ENCODE results near the gene EEF1A1. TPM values are rescaled to one million over a fixed set of nuclear protein-coding genes. Genes with fewer than 3 reads are reported as not detected.
"Not testable (repeated sequence)": the region's sequence is repeated elsewhere in the genome, so short reads cannot be mapped to it uniquely, and the experiment has no call there.

EEF1A1 gene
- total RNA-seq, 2 experiments from 2014 or later = 9,928 to 10,412 TPM

DNA sequence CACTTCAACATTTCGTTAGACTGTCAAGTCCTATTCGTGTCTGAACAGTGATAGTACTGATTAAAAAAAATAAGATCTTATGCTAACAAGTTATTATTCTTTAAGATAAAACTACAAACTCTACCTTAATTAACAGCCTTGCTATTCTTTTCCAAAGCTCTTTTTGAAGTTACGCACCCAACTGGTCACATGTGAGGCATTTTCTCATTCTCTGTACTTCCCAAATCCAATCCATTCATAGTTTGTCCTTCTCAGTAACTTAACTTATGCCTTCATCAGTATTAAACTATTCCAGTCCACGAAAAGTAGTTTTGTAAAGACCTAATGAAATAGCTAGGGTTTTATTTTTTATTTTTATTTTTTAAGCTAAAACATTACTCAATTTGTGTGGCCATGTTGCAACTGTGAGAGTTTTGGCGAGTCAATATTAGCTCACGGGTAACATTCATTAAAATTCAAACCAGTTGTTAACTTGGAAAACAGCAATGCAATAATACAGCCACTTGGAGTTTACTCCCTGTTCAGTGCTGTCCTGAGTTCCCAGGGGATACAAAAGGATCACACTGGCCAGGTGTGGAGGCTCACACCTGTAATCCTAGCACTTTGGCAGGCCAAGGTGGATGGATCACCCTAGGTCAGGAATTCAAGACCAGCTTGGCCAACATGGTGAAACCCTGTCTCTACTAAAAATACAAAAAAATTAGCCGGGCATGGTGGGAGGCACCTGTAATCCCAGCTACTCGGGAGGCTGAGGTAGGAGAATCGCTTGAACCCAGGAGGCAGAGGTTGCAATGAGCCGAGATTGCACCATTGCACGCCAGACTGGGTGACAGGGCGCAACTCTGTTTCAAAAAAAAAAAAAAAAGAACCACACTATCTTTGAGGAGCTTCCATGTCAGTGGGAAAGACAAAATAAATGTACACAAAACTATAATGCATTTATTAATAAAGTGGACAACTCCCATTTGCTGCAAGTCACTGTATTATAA is 27.9 kb upstream of the EEF1A1 start:
- no peaks in the 10 kb centered on the region for H3K9me3 Mint-ChIP-seq
- no peaks in the 10 kb centered on the region for H3K36me3 Mint-ChIP-seq
- no peak for DNase-seq
- no peak overlapping the region for H3K4me3 Mint-ChIP-seq
- no peak overlapping the region for H3K27ac Mint-ChIP-seq
- peaks cover 3% of the 10 kb centered on the region for H3K27me3 Mint-ChIP-seq
- no peaks in the 10 kb centered on the region for H3K4me1 Mint-ChIP-seq

DNA sequence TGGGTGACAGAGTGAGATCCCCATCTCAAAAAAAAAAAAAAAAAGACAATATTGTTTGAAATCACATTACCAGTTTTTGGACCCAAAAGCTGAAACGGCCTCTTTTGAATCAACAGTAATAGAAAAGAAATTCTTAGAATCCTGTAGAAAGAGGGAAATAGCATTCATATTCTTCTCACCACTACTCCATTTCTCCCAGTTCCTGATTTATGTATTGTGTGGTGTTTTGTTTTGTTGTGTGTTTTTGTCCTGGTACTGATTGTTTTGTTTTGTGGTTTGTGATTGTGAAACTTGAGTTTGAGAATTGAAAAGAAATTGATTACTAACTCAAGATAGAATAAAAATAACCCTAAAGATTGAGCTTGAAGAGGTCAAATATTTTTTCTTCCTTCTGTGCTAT is 26.2 kb upstream of the EEF1A1 start:
- no peaks in the 10 kb centered on the region for H3K4me1 Mint-ChIP-seq
- peaks cover 3% of the 10 kb centered on the region for H3K27me3 Mint-ChIP-seq
- H3K4me3 Mint-ChIP-seq = no peak overlapping the region
- DNase-seq = no peak
- no peaks in the 10 kb centered on the region for H3K9me3 Mint-ChIP-seq
- no peak overlapping the region for H3K27ac Mint-ChIP-seq
- no peaks in the 10 kb centered on the region for H3K36me3 Mint-ChIP-seq

DNA sequence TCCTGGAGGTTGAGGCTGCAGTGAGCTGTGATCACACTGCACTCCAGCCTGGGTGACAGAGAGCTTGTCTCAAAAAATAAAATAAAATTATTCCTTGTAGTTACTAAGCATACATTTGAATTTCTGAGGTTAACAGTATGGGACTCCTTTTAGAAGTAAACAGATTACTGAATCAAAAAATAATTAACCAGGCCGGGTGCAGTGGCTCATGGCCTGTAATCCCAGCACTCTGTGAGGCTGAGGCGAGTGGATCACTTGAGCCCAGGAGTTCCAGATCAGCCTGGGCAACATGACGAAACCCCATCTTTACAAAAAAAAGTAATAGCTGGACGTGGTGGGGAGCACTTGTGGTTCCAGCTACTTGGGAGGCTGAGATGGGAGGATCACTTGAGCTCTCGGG is 22.1 kb upstream of the EEF1A1 start:
- no peaks in the 10 kb centered on the region for H3K4me1 Mint-ChIP-seq
- no peak overlapping the region for H3K4me3 Mint-ChIP-seq
- peaks cover 3% of the 10 kb centered on the region for H3K27me3 Mint-ChIP-seq
- no peaks in the 10 kb centered on the region for H3K36me3 Mint-ChIP-seq
- DNase-seq = no peak
- H3K9me3 Mint-ChIP-seq = no peaks in the 10 kb centered on the region
- H3K27ac Mint-ChIP-seq = no peak overlapping the region

DNA sequence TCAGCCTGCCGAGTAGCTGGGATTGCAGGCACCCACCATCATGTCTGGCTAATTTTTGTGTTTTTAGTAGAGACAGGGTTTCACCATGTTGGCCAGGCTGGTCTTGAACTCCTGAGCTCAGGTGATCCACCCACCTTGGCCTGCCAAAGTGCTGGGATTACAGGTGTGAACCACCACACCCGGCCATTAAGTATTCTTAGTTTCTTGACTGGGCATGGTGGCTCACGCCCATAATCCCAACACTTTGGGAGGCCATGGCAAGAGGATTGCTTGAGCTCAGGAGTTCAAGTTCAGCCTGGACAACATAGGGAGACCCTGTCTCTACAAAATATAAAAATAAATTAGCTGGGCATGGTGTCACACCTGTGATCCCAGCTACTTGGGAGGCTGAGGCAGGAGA is 21.6 kb upstream of the EEF1A1 start:
- not testable (repeated sequence) for H3K27me3 Mint-ChIP-seq, H3K4me1 Mint-ChIP-seq, DNase-seq, H3K27ac Mint-ChIP-seq, H3K36me3 Mint-ChIP-seq, H3K4me3 Mint-ChIP-seq, H3K9me3 Mint-ChIP-seq

DNA sequence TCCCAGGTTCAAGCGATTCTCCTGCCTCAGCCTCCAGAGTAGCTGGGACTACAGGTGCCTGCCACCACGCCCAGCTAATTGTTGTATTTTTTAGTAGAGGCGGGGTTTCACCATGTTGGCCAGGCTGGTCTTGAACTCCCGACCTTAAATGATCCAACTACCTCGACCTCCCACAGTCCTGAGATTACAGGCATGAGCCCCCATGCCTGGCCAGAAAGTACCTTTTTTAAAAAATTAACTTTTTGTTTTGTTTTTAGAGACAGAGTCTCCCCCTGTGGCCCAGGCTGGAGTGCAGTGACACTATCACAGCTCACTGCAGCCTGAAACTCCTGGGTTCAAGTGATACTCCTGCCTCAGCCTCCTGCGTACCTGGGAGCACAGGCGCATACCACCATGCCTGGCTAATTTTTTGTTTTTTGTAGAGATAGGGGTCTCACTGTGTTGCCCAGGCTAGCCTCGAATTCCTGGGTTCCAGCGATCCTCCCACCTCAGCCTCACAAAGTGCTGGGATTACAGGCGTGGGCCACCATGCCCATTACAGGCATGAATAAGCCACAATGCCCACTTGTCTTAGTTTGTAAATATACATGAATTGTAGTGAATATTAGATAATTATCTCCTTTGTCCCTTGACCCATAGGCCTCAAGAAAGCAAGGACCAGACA is 17.4 kb upstream of the EEF1A1 start:
- H3K27me3 Mint-ChIP-seq = no peaks in the 10 kb centered on the region
- no peaks in the 10 kb centered on the region for H3K9me3 Mint-ChIP-seq
- no peak overlapping the region for H3K27ac Mint-ChIP-seq
- H3K4me3 Mint-ChIP-seq = no peak overlapping the region
- H3K36me3 Mint-ChIP-seq = no peaks in the 10 kb centered on the region
- DNase-seq = no peak
- H3K4me1 Mint-ChIP-seq = no peaks in the 10 kb centered on the region

DNA sequence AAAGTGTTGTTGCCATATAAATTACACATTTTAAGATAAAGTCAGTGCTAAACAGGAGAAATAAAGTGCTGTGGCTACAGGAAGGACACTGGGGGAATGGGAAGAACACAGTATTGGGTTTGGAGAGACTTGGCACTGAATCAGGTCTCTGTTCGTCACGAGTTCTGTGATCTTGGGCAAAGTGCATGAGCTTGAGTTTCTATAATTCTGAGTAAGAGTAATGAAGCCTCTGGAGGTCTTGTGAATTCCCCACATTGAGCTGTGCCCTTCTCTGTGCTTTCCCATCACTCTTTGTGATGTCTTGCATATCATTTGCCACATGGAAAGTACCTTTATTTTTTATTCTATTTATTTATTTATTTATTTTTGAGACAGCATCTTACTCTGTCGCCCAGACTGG is 16.8 kb upstream of the EEF1A1 start:
- Mint-ChIP-seq H3K27me3 (no peaks in the 10 kb centered on the region), H3K27ac (no peak overlapping the region), H3K4me1 (no peaks in the 10 kb centered on the region), H3K36me3 (peaks cover 3% of the 10 kb centered on the region), H3K9me3 (no peaks in the 10 kb centered on the region), H3K4me3 (no peak overlapping the region)
- no peak for DNase-seq

DNA sequence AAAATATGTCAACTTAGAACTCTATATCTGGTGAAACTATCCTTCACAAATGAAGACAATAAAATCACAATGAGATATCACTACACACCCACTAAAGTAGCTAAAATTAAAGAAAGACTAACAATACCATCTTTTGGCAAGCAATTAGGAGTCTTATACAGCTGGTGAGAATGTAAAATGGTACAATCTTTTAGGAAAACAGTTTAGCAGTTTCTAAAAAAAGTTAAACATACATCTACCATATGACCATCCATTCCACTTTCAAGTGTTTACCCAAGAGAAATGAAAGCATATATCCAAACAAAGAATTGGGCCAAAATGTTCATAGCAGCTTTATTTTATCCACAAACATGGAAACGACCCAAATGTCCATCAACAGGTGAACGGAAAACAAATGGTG is 13.8 kb upstream of the EEF1A1 start:
- Mint-ChIP-seq H3K4me3 (no peak overlapping the region), H3K27ac (no peak overlapping the region), H3K4me1 (no peaks in the 10 kb centered on the region), H3K36me3 (peaks cover 3% of the 10 kb centered on the region), H3K27me3 (no peaks in the 10 kb centered on the region), H3K9me3 (no peaks in the 10 kb centered on the region)
- no peak for DNase-seq

DNA sequence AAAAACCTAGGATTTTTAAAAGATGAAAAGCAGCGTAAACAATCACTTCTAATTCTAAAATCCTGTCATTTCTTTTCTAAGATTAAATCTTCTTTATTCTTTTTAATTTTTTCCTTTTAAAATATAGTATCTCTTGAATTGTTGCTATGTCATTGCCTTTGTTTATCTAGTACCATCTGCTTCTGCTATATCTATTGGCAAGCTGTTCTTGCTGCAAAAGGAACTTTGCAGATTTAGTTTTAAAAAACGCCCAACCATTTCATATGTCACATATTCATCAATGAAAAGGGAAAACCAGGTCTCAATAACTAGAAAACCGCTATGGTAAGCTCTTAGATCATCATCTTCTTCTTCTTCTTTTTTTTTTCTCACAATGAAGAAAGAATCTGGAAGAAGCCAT is 11.5 kb upstream of the EEF1A1 start:
- DNase-seq = no peak
- Mint-ChIP-seq H3K27me3 (no peaks in the 10 kb centered on the region), H3K27ac (no peak overlapping the region), H3K36me3 (peaks cover 3% of the 10 kb centered on the region), H3K4me3 (no peak overlapping the region), H3K9me3 (no peaks in the 10 kb centered on the region), H3K4me1 (no peaks in the 10 kb centered on the region)

DNA sequence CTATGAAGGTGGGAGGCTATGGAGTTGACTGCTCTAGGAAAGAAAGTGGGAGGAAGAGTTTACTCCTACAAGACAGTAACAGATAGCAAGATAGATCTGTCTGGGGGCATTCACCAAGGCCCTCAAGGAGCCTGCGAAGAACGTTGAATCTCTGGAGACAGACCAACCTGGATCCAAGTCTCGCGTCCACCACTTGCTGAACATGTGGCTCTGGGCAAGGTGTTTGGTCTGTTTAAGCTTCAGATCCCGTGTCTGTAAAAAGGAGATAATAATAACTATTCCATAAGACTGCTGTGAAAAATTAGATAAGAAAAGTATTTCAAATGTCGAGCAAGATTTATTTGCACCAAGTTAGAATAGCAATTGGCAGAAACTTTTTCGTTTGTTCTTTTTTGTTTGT is 8.1 kb upstream of the EEF1A1 start:
- no peak overlapping the region for H3K4me3 Mint-ChIP-seq
- H3K36me3 Mint-ChIP-seq = peaks cover 3% of the 10 kb centered on the region
- peaks cover 4% of the 10 kb centered on the region for H3K4me1 Mint-ChIP-seq
- DNase-seq = no peak
- no peak overlapping the region for H3K27ac Mint-ChIP-seq
- H3K9me3 Mint-ChIP-seq = no peaks in the 10 kb centered on the region
- H3K27me3 Mint-ChIP-seq = no peaks in the 10 kb centered on the region

DNA sequence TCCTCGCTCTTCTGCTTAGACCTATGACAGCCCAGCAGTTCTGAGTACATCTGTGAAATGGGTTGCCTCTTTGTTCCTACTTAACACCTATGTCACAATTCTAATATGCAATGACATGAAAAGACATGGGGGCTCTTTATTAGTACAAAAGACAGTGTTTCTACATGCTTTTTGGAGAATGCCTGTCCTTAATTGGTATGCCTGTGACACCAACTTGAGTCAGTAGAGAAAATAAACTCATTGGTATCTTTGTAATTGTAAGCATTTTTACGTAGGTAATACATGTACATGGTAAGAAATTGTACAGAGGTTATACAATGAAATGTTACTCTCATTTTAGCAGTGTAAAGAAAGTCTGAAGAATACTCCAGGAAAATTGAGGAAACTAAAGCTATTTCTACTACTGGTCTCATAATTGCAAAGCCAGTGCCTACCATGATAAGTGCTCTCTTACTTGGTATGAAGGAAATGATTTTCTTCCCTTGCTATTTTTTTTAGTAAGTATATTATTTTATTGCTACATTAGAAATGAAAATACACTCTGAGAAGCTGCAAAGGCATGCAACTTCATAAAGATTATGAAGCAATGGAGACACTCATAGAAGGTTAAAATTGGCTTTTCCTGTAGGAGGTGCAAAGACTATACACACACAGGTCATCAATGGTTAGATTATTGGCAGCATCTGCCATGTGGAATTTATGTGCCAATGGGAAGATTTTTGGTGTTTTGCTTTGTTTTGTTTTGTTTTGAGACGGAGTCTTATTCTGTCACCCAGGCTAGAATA is 4.9 kb upstream of the EEF1A1 start:
- peaks cover 12% of the 10 kb centered on the region for H3K4me1 Mint-ChIP-seq
- H3K27ac Mint-ChIP-seq = no peak overlapping the region
- H3K27me3 Mint-ChIP-seq = peaks cover 4% of the 10 kb centered on the region
- no peak overlapping the region for H3K4me3 Mint-ChIP-seq
- DNase-seq = no peak
- no peaks in the 10 kb centered on the region for H3K9me3 Mint-ChIP-seq
- peaks cover 16% of the 10 kb centered on the region for H3K36me3 Mint-ChIP-seq

DNA sequence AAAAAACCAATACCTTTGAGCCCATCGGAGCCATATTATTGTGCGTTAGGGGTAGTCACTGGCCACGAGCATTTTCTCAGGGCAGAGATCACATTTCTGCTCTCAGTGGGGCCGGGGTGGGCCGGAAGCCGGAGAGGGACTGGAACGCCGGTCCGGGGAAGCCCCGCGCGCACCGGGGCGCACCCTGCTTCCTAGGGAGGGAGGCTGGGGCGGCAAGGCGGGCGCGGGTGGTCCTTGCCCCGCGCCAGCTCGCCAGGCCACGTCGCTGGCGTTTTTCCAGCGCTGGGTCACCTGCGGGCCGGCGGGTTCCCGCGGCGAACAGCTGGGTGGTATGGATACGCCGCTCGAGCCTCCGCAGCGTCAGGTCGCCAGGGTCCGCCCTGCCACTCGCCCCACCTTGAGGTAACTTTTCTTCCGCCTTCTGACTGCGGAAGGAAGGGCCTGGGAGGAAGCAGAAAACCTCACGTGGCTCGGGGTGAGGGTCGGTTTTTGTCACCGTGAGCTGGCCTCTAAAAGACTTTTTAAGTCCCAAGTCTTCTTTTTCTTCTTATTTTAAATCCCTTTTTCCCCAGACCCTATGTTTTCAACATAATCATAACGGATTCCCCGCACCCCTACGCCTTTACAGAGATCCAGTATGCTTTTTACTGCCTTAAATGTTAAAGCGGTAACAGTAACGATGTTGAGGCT is 2.7 kb upstream of the EEF1A1 start:
- H3K36me3 Mint-ChIP-seq = peaks cover 37% of the 10 kb centered on the region
- H3K9me3 Mint-ChIP-seq = peaks cover 9% of the 10 kb centered on the region
- H3K4me1 Mint-ChIP-seq = peaks cover 26% of the 10 kb centered on the region
- peak; percentile 84 for DNase-seq
- peak overlapping the region; percentile 98 for H3K4me3 Mint-ChIP-seq
- peaks cover 24% of the 10 kb centered on the region for H3K27me3 Mint-ChIP-seq
- peak overlapping the region; percentile 98 for H3K27ac Mint-ChIP-seq

DNA sequence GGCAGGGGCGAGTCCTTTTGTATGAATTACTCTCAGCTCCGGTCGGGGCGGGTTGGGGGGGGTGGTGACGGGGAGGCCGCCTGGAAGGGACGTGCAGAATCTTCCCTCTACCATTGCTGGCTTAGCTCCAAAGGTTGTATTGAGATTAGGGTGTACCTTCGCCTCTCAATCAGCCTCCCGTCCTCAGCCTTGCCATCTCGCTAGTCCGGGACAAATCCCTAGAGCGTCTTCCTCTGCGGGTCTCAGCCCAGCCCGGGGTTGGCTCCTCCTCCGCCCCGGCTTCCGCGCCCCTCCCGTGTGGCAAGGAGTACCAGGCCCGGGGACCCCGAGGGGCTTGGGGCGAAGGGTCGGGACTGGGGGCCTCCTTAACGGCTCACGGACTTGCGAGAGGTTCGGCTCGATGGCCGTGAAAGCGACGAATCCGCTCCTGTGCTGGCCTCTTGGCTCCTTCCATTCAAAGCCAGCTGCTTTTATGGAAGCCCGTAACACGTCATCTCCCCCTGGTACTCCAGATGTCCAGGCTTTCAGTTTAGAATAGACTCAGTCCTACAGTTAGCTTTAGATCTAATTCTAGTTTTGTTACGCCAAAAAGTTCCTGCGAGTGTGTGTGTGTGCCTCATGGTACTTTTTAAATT is 636 bp upstream of the EEF1A1 start:
- peaks cover 39% of the 10 kb centered on the region for H3K4me1 Mint-ChIP-seq
- DNase-seq = peak; percentile 78
- peaks cover 9% of the 10 kb centered on the region for H3K9me3 Mint-ChIP-seq
- peak overlapping the region; percentile 98 for H3K4me3 Mint-ChIP-seq
- peak overlapping the region; percentile 98 for H3K27ac Mint-ChIP-seq
- peaks cover 57% of the 10 kb centered on the region for H3K36me3 Mint-ChIP-seq
- peaks cover 38% of the 10 kb centered on the region for H3K27me3 Mint-ChIP-seq

DNA sequence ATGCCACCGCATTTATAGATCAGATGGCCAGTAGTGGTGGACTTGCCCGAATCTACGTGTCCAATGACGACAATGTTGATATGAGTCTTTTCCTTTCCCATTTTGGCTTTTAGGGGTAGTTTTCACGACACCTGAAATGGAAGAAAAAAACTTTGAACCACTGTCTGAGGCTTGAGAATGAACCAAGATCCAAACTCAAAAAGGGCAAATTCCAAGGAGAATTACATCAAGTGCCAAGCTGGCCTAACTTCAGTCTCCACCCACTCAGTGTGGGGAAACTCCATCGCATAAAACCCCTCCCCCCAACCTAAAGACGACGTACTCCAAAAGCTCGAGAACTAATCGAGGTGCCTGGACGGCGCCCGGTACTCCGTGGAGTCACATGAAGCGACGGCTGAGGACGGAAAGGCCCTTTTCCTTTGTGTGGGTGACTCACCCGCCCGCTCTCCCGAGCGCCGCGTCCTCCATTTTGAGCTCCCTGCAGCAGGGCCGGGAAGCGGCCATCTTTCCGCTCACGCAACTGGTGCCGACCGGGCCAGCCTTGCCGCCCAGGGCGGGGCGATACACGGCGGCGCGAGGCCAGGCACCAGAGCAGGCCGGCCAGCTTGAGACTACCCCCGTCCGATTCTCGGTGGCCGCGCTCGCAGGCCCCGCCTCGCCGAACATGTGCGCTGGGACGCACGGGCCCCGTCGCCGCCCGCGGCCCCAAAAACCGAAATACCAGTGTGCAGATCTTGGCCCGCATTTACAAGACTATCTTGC is 725 bp downstream of the EEF1A1 start:
- Mint-ChIP-seq H3K4me1 (peaks cover 53% of the 10 kb centered on the region), H3K9me3 (peaks cover 9% of the 10 kb centered on the region), H3K27me3 (peaks cover 50% of the 10 kb centered on the region), H3K36me3 (peaks cover 71% of the 10 kb centered on the region), H3K27ac (peak overlapping the region; percentile 98), H3K4me3 (peak overlapping the region; percentile 98)
- DNase-seq = peak; percentile 82

Measured in activated naive CD8-positive, alpha-beta T cell treated with anti-CD3 and anti-CD28 coated beads for 36 hours (primary cell).